ENCODE measurements around the gene TMPRSS2.

GRCh38 chr21:41504030-41504429 lies 3.9 kb downstream of the TMPRSS2 start:
- no peak for TF ChIP-seq CTCF (IDR thresholded peaks at IDR 0.05; ENCODE audit: borderline replicate concordance, extremely low read depth, low read length, poor library complexity, severe bottlenecking)
- no peak for TF ChIP-seq EZH2 (IDR thresholded peaks at IDR 0.05; ENCODE audit: borderline replicate concordance, low read depth, low read length, severe bottlenecking)

All from DND-41 (cell line).